Loucy (cell line): ENCODE measurements around the gene SPEM1.

Experiments used
- H2AFZ ChIP-seq: fragments of 200-600 bp; sonication (generic); 2 replicates; pipeline ENCODE4 v1.6.0; 2016; ENCODE audit warnings: antibody characterized with exemption, mild to moderate bottlenecking, low read length, moderate library complexity
- H3F3A ChIP-seq: fragments of 200-600 bp; 2 replicates; pipeline ENCODE4 v1.6.0; 2016; ENCODE audit warnings: antibody characterized with exemption, low read depth, mild to moderate bottlenecking
- H3K27me3 ChIP-seq: fragments of 200-600 bp; sonication (generic); 2 replicates; pipeline ENCODE4 v1.6.1; 2014; ENCODE audit warnings: low read length, mild to moderate bottlenecking; ENCODE audit not compliant: insufficient read depth, poor library complexity, severe bottlenecking
- H3K36me3 ChIP-seq: fragments of 200-600 bp; sonication (generic); 2 replicates; pipeline ENCODE4 v1.6.1; 2016; ENCODE audit warnings: low read length; ENCODE audit not compliant: insufficient read depth
- H3K4me1 ChIP-seq: fragments of 200-600 bp; sonication (generic); 2 replicates; pipeline ENCODE4 v1.5.1; 2014; ENCODE audit warnings: low read length, mild to moderate bottlenecking; ENCODE audit not compliant: insufficient read depth, poor library complexity, severe bottlenecking
- H3K4me2 ChIP-seq: fragments of 200-600 bp; sonication (generic); 2 replicates; pipeline ENCODE4 v1.6.0; 2014; ENCODE audit warnings: antibody characterized with exemption, low read length, low read depth, mild to moderate bottlenecking; ENCODE audit not compliant: poor library complexity, severe bottlenecking
- H3K4me3 ChIP-seq: fragments of 200-600 bp; sonication (generic); 2 replicates; pipeline ENCODE4 v1.5.1; 2014; ENCODE audit warnings: low read length, mild to moderate bottlenecking, mixed read lengths; ENCODE audit not compliant: poor library complexity, severe bottlenecking
- H3K79me2 ChIP-seq: fragments of 200-600 bp; sonication (generic); 2 replicates; pipeline ENCODE4 v1.6.1; 2014; ENCODE audit warnings: low read length; ENCODE audit not compliant: insufficient read depth
- H3K9ac ChIP-seq: fragments of 200-600 bp; sonication (generic); 2 replicates; pipeline ENCODE4 v1.6.0; 2014; ENCODE audit warnings: mild to moderate bottlenecking, low read depth, low read length, moderate library complexity; ENCODE audit not compliant: poor library complexity, severe bottlenecking
- H3K9me2 ChIP-seq: fragments of 200-600 bp; sonication (generic); replicated peaks from 2 replicates; pipeline ENCODE4 v1.6.1; 2016; ENCODE audit warnings: low read depth, low read length, mixed read lengths
- H3K9me3 ChIP-seq: fragments of 200-600 bp; sonication (generic); 2 replicates; pipeline ENCODE4 v1.6.1; 2014; ENCODE audit warnings: mild to moderate bottlenecking, antibody characterized with exemption, low read length, low read depth; ENCODE audit not compliant: insufficient read depth
- H4K20me1 ChIP-seq: fragments of 200-600 bp; sonication (generic); 2 replicates; pipeline ENCODE4 v1.6.0; 2014; ENCODE audit warnings: antibody characterized with exemption, low read length, mild to moderate bottlenecking; ENCODE audit not compliant: insufficient read depth, poor library complexity, severe bottlenecking
- CTCF ChIP-seq: fragments of 200-600 bp; sonication (generic); conservative IDR thresholded peaks from 2 replicates; pipeline ENCODE4 v1.5.1; 2014; ENCODE audit warnings: mild to moderate bottlenecking, antibody characterized with exemption, low read length
- EZH2phosphoT487 ChIP-seq: fragments of 200-600 bp; IDR thresholded peaks from 2 replicates; pipeline ENCODE4 v1.6.1; 2018; ENCODE audit warnings: antibody characterized with exemption, mild to moderate bottlenecking, moderate library complexity, borderline replicate concordance

The SPEM1 gene

GRCh38 chr17:7384489-7385081 is 35.5 kb upstream of the SPEM1 start:
- H3K27me3 ChIP-seq: no peaks in the 10 kb centered on the region
- TF ChIP-seq EZH2phosphoT487 (no peak), CTCF (no peak)

GRCh38 chr17:7388856-7389255 is 31.3 kb upstream of the SPEM1 start:
- Histone ChIP-seq H3K4me1 (peaks cover 6% of the 10 kb centered on the region), H3K9ac (no peak overlapping the region), H3K4me2 (no peak overlapping the region), H3K79me2 (no peaks in the 10 kb centered on the region), H3K27me3 (no peaks in the 10 kb centered on the region), H3F3A (no peaks in the 10 kb centered on the region), H3K36me3 (no peaks in the 10 kb centered on the region), H4K20me1 (no peaks in the 10 kb centered on the region), H2AFZ (no peak overlapping the region), H3K9me2 (no peaks in the 10 kb centered on the region), H3K9me3 (no peaks in the 10 kb centered on the region), H3K4me3 (no peak overlapping the region)
- TF ChIP-seq EZH2phosphoT487 (no peak), CTCF (no peak)

More at GRCh38 chr17:7384489-7385081, 35.5 kb upstream of the SPEM1 start:
- H3K9me3 ChIP-seq: no peaks in the 10 kb centered on the region
- H3K9ac ChIP-seq: no peak overlapping the region
- H2AFZ ChIP-seq: peak overlapping the region; percentile 59; the same call in 1 of the 2 replicates
- peak overlapping the region; percentile 57 for H3K4me3 ChIP-seq
- no peaks in the 10 kb centered on the region for H3K9me2 ChIP-seq
- peak overlapping the region; percentile 54 for H3K4me2 ChIP-seq
- no peaks in the 10 kb centered on the region for H3F3A ChIP-seq
- H3K36me3 ChIP-seq: no peaks in the 10 kb centered on the region
- no peaks in the 10 kb centered on the region for H3K4me1 ChIP-seq
- no peaks in the 10 kb centered on the region for H4K20me1 ChIP-seq
- no peaks in the 10 kb centered on the region for H3K79me2 ChIP-seq

DNA sequence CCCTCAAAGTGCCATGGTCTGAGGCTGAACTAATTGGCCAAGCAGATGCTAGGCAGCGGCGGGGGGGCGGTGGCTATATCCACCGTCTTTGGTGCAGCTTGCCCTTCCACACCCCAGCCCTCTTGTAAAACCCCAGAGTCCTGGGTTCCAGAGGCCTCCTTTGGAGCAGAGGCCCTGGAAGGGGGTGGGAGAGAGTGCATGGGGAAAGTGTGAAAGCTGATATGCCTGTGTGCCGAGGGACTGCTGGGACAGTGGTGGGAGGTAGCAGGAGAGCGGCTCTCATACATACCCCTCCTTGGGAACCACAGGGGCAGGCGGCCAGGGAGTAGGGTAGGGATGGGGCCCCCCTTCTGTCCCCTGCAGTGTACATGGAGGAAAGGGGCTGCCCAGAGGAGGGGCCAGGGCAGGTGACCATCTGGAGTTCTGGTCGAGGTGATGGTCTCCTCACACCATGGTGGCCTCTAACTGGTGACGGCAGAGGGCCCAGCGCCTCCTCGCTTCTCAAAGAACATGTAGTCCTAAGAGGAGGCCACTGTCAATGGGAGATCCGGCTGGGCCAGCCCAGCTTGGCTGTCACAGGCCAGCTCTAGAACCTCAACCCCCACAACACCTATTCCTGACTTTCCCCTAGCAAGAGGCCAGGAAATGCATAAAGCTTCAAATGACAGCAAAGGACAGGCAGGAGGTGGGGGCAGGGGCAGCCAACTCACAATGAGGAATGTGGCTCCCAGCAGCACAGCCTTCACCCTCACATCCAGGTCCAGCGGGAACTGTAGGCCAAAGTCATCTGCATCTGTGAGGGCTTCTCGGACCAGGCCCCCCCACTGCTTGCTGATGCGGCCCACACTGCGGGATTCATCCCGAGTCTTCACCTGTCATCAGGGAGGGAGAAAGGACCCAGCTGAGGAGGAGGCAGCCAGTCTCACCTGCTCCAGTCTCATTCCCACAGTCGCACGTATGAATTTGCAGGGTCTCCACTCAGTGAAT is 29.9 kb upstream of the SPEM1 start:
- H3K4me2 ChIP-seq: no peak overlapping the region
- no peaks in the 10 kb centered on the region for H3F3A ChIP-seq
- no peaks in the 10 kb centered on the region for H4K20me1 ChIP-seq
- H3K4me1 ChIP-seq: peaks cover 14% of the 10 kb centered on the region
- TF ChIP-seq CTCF (no peak), EZH2phosphoT487 (no peak)
- no peak overlapping the region for H3K4me3 ChIP-seq
- H2AFZ ChIP-seq: no peak overlapping the region
- H3K9ac ChIP-seq: no peak overlapping the region
- H3K79me2 ChIP-seq: no peaks in the 10 kb centered on the region
- no peaks in the 10 kb centered on the region for H3K36me3 ChIP-seq
- H3K27me3 ChIP-seq: no peaks in the 10 kb centered on the region
- no peaks in the 10 kb centered on the region for H3K9me2 ChIP-seq
- H3K9me3 ChIP-seq: no peaks in the 10 kb centered on the region
